ENCODE results near the gene KRT9.

DNA sequence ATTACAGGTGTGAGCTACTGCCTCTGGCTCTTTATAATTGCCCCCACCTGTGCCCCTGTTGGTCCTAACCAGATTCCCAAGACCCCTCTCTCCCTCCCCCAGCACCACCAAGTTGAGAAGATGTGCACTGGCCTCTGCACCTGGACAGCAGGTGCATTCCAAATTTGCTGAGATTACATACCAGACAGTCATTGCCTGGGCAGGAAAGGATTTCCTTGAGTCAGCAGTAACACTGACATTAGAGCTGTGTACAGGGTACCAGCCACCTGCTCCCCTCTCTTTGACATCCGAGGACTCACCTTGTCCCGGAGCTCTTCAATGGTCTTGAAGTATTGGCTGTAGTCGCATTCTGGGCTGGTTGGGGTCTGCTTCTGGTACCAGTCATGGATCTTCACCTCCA lies 53.8 kb downstream of the KRT9 start:
- TF ChIP-seq FOXP4 (CRISPR knock-in tag; IDR thresholded peaks at IDR 0.05) (no peak), POLR2A (IDR thresholded peaks at IDR 0.05; ENCODE audit: insufficient read depth in 1 of 2, low read depth in 2 of 2, low read length in 2 of 2) (no peak)

Measured in HepG2 (cell line).